Measurements from ENCODE around the gene WWC1.
"Not testable (repeated sequence)": the region's sequence is repeated elsewhere in the genome, so short reads cannot be mapped to it uniquely, and the experiment has no call there.

The WWC1 gene

DNA sequence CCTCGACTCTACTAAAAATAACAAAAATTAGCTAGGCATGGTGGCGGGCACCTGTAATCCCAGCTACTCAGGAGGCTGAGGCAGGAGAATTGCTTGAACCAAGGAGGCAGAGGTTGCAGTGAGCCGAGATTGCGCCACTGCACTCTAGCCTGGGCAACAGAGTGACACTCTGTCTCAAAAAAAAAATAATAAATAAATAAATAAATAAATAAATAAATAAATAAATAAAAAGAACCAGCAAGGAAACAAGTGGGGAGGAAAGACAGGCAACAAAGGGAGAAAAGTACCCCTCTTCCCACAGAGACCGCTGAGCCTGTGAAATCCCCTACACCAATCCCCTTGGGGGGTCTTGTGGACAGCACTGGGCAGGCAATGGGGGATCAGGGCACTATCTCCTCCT lies 4.6 kb upstream of the WWC1 start:
- DNase-seq (ENCODE audit: low read depth): not testable (repeated sequence)

DNA sequence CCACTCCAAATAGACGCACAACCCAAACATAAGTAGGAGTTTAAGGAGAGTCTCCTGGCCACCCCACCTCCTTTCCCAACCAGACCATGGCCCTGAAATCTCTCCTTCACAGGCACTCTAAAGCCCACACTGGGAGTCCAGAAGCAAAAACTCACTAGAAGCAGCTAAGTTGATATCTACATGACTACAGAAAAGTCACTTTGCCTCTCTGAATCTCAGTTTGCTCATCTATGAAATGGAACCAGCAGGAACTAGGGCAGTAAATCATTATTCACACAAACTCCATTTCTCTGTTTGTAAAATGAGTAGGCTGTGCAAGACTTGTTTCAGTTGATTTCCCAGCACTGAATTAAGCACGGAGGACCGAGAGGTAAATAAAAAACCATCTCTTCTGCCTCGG lies 4.1 kb upstream of the WWC1 start:
- DNase-seq (ENCODE audit: low read depth): no peak

DNA sequence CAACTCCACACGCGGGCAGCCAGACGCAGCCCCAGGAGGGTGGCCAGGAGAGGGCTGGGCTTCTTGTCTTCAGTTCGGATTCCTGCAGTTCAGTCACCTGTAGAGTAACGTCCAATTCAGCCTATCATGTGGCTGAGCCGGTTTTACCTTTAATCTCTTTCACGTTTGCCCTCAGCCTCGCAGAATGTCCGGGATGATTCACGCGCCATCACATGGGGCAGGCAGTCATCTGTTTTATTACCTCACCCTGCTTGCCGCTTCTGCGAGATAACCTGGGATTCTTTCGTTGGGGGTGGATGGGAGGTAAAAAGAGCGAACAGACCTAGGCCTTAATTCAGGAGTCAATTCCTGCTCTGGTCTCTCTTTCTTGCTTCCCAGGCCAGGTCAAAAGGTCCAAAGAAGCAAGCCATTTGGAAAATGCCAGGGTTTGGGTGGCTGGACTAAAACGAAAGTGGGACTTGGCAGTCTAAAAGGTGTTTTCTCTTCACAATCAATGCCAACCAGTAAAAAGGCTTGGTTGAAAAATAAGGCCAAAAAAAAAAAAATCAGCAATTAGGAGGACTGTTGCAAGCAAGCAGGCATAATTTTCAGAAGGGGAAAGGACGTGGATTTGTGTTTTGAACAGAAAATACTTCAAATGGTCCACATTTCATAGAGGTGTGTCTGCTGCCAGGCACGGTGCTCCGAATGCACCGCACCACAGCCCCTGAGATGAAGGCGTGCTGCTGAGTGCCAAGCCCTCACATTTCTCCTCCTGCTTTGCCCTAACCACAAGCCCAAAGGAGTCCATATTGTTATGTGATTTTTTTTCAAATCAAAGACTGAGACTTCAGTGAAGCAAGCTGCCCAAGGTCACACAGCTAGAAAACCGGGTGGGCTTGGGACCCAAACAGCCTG lies 2.8 kb upstream of the WWC1 start:
- no peak for DNase-seq (ENCODE audit: low read depth)

DNA sequence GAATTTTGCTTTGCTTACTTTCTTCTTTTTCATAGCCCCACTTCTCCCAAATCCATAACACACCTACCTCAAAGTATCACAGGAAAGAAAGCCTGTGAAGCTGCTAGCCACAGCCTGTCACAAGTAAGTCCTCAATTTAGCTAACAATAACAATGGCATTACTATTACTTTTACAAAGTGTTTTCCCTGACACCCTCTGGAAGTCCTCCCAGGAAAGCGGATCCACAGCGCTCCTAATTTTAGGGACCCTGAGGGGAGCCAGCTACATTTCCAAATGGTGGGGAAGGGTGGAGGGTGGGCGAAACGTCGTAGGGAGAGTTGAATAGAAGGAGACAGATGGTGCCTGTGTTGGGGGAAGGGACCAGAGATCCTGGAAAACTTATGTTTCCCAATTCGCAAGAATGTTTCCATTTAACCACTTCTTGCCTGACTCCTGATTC lies 523 bp upstream of the WWC1 start:
- no peak for DNase-seq (ENCODE audit: low read depth)

DNA sequence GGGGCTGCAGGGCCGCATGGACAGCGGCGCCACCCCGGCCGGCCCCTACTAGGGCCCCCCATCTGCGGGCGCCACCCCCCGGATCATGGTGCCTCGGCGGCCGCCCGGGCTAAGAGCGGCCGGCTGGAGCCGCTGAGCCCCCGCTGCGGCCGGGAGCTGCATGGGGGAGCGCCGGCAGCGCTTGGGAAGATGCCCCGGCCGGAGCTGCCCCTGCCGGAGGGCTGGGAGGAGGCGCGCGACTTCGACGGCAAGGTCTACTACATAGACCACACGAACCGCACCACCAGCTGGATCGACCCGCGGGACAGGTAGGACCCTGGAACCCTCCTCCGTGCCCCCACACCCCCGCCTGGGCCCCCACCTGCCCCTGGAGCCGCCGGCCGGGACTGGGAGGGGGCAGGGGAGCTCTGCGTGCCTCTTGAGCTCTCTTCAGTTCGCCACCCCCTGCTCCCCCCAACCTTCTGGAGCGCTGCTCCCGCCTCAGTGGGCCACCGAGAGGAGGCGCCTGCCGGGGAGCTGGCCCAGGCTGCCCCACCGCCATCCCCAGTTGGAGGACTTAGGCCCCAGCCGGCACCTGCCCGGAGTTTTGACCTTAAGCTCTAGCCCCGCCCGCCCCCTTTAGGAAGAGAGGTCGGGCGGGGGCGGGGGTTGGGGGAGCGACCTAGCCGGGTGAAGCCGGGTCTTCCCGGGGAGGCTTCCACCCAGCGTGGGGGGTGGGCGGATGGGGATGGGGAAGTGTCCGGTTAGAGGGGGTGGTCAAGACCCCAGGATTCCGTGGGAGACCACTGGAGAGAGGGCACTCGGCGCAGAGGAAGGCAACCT lies 730 bp downstream of the WWC1 start:
- DNase-seq (ENCODE audit: low read depth): no peak

DNA sequence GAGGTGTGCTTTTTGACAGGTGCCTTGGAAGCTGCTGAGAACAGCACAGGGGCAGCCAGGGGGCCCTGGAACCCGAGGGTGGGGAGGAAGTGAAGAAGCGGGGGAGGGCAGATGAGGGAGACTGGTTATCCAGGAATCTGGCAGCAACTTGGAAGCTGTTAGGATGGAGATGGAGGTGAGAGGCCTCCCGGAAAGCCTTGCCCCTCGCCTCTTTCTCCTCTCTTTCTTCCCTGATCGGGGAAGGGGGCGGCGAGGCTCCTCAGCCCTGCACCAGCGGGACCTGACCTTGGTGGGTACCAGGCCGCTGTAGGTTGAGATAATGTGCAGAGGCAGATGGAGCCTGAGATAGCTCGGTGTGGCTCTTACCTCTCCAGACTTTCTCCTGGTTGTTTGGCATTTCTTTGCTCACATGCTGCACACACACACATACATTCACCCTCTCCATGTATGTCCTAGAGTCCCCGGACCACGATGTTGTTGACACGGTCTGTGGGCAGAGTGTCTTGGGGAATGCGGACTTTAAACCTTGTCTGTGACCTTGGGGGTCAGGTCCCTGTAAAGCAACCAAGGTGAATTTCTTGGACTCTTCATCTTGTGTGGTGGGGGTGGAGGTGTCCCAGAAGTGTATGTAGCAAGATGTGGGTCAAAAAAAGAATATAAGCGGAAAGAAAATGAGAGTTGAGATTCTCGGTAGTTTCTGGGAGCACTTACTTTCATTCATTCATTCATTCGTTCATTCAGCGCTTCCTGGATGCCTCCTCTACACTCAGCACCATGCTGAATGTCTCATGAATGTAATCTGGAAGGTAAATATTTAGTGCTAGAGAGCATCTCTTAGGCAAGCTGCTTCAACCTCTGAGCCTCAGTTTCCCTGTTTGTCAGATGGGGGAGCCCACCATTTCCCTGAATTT lies 1.6 kb downstream of the WWC1 start:
- DNase-seq (ENCODE audit: low read depth): no peak

DNA sequence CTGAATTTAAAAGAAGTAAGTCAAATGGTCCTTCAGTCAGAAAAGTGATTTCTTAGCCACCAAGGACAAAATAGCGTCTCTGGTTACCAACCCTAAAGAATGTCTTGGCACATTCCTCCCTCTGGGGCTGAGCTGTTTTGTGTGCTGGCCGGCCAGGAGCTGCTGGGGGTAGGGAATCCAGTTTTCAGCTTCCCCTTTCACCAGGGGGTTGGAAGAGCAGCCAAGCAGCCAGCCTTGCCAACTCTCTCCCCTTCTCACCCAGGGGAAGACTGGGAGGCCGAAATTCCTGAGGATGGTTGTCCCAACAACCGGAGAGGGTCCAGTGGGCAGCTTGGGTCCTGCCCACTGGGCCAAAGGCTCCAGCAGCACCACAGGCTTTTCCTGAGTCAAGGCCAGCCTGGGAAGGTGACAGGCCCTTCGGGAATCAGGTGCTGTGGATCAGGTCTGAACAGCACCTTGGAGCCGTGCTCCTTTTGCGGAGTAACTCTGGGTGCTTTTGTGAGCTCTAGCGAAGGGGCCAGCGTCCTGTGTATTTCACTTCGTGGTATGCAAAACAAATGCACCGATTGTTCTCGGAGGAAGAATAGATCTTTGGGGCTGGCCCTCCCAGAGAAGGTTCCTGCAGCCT lies 4.2 kb downstream of the WWC1 start:
- no peak for DNase-seq (ENCODE audit: low read depth)

DNA sequence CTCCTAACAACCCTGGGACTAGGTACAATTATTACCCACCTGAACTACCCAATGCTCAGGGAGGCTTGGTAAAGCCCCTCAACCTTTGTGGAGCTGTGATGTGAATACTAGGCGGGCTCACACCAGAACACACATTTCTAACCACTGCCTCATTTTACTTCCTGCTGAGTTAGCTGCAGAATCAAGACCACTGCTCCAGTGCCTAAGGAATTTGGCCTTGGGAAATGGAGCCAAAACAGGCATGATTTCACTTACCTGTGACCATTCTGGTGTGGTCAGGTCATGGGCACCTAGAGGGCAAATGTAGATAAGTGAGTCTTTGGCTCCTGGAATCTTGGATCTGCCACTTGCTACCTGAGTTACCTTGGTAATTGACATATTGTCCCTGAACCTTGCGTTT lies 5.2 kb downstream of the WWC1 start:
- no peak for DNase-seq (ENCODE audit: low read depth)

DNA sequence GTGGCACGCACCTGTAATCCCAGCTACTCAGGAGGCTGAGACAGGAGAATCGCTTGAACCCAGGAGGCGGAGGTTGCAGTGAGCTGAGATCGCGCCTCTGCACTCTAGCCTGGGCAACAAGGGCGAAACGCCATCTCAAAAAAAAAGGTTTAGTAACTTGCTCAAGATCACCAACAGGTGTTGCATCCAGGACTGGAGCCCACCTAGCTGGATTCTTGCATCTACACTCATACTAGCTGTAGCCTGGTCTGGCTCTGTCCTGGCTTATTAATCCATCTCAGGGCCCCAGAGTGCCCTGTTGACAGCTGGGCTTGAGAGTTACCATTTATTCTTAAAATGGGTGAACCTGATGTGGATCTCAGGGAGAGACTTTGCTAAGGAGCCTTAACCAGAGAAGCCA lies 7.5 kb downstream of the WWC1 start:
- no peak for DNase-seq (ENCODE audit: low read depth)

DNA sequence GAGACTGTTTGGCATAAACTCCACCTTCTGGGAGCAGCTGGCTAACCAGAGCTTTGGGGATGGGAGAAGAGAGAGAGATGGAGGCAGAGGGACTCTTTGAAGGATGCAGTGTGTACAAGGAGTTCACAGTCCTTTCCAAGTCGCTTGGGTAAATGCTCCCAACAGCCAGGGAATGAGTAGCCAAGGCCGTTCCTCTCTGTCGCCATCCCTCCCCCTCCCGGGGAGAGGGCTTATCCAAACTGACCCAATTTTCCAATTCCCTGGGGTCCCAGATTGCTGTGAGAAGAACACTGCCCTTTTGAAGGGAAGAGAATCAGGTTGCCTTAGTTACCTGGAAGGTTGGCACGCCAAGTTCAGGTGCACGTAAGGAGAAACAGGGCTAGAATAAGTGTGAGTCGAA lies 7.9 kb downstream of the WWC1 start:
- no peak for DNase-seq (ENCODE audit: low read depth)

DNA sequence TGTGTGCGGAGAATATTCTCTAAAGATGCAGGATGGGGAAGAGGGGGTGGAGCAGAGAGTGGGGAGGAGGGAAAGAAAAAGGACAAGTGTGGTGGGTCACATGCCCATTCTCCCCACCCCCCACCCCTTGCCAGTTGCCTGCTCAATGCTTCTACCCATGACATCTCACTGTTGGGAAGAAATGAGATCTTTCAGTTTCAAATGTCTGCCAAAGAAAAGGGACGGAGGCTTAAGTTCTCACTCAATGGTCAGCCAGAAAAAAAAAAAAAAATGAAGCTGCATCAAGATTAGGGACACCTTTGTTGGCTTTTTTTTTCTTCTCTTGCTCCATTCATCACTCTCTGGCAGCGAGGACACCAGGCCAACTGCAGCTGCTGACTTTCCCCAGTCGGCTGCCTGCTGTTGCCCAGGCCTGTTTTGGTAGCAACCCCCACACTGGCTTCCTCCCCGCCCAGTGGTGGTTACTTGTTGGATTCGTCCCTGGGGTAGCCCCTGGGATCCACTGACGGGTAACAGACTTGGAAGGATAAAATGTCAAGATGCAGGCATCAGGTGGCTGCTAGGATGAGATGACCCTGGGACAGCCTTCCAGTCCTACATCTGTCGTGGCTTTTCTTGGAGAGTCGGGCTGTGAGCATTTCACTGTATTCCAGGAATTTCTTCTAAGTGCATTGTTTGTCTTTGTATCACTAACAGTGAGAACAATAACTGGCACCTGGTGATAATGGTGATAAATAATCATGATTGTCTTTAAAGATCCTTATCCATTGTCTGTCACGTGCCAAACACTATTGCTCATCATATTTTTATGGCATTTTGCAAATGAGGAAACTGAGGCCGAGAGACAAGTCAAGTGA lies 9.1 kb downstream of the WWC1 start:
- DNase-seq (ENCODE audit: low read depth): no peak

DNA sequence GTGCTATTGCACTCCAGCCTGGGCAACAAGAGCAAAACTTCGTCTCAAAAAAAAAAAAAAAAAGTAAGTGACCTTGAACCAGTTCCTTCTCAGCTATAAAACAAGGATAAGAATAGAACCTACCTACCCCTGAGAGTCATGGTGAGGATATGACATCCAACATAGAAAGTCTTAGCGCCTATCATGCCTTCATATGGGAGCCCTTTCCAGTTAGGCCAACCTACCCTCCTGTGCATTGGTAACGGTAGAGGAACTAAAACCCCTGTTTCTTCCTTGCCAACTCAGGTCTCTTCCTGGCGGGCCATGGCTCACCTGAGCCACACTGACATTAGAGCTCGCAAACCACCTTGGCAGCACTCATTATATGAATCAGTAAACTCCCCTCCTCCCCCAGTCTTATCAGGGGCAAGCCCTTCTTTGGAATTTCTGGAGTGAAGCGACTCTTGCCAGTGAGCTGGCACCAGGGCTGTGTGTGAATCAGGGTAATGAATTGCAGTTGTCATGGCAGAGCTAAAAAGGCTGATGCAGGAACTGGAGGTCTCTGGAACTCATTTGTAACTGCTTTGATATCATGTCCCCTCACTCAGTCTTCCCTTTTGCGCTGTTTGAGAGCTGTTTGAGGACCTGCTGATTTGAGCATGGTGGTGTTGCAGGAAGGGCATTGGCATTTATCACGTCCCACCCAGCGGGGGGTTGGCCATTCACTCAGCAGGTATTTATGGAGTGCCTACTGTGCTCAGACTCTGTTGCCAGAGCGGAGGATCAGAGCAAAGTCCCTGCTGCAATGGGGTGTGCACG lies 10.3 kb downstream of the WWC1 start:
- no peak for DNase-seq (ENCODE audit: low read depth)

DNA sequence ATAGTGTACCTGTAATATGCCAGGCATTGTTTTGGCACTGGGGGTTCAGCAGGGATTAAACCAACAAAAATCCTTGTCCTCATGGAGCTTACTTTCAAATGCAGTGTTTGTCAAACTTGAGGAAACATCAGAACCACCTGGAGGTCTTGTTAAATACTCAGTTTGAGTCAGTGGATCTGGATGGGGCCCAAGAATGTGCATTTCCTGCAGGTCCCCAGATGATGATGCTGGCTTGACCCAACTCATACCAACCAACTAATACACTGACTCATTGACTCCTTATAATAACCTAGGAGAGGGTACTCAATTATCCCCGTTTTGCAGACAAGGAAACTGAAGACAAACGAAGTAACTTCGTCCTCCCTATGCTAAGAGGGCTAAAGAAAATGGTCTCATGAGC lies 11.3 kb downstream of the WWC1 start:
- DNase-seq (ENCODE audit: low read depth): no peak

DNA sequence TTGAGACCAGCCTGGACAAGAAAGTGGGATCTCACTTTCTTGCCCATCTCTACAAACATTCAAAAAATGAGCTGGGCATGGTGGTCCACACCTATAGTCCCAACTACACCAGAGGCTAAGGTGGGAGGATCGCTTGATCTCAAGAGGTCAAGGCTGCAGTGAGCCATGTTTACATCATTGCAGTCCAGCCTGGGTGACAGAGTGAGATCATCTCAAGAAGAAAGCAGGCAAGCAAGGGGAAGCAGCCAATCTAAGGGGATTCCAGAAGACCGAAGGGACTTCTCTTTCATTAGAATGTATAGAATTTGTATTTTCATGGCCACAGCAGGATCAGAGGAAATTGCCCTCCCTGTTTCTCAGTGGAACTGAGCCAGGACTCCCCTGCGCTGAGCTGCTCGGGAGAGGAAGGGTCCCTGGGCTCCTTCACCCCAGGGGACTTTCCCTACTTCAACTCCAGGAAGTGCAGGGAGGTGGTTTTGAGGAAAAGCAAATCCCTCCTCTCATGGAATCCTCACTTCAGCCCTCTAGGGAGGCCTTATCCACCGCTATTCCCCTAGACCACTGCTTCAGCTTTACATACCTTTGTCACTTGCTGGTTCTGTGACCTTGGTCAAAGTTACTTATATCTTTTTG lies 12.1 kb downstream of the WWC1 start:
- DNase-seq (ENCODE audit: low read depth): no peak

DNA sequence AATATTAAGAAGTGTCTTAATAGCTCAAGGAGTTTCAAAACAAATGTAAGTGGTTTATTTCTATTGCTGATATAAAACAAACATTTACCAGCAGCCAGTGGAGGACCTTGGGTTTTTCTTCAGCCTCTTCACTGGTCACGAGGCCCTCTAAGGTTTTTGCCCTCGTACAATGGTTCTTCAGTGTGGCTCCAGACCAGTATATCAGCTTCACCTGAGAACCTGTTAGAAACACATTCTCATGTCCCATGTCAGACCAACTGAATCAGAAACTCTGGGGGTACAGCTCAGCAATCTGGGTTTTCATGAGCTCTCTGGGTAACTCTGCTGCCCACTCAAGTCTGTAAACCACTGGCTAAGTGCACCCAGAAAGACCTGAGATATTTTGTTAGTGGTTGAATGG lies 12.9 kb downstream of the WWC1 start:
- no peak for DNase-seq (ENCODE audit: low read depth)

DNA sequence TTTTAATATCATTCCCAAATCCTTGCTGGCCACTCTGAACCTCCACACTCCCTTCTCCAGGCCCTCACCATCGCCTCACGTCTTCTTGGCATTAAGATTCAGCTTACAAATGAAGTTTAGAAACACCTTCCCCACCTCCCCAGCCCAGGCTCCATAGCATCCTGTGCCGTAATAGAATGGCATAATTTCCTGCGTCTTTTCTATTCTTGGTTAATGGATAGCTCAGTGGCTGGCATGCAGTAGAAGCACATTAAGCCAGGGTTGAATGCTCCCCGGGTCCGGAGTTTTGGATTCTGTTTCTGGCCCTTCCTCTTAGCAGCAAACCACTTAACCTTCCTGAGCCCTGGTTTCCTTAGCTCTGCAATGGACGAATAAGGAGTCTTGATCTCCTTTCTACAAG lies 13.8 kb downstream of the WWC1 start:
- no peak for DNase-seq (ENCODE audit: low read depth)

DNA sequence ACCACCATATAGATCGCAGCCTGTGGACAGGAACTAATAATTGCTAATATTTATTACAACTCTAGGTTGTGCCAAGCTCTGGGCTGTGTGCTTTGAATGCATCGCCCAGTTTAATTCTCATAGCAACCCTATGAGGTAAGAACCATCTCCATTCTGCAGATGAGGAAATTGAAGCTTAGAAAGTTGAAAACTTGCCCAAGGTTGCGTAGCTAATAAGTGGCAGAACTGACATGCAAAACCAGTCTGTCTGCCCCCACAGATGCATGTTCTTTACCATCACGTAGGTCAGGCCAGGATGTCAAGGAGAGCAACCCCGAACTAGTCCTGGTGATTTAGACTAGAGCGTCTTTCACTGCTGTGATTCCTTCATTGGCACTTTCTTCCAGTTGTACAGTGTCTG lies 15.6 kb downstream of the WWC1 start:
- no peak for DNase-seq (ENCODE audit: low read depth)

DNA sequence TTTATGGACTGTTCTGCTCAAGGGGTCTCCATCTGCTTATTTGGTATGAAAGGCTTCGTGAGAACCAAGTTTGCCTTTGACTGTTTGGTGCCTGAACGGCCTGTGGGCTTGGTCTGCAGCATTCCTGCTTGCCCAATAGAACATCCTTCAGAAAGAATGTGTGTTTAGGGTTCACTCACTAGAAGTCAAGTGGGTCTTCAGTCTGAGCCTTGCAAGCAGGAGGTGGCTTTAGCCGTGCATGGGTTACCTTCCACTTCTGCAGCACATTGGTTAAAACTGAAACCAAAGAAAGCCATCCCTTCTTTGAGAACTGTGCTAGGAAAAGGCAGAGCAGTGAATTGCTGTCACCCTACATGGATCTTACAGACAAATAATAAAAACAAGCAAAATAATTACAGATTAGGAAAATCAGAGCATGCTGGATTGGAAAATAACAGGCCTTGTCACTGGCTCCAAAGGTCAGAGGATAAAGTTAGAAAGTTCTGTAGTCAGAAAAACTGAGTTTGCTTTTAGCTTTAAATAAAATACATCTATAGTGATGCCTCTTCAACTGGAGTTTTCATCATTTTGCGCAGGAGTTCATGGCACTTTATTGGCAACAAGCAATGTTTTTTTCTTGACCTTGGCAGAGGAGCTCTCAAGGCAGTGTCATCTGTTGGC lies 16.6 kb downstream of the WWC1 start:
- DNase-seq (ENCODE audit: low read depth): no peak
